OCI-LY1 (cell line): Measurements from ENCODE around the gene UQCC5.
"Not testable (repeated sequence)": the region's sequence is repeated elsewhere in the genome, so short reads cannot be mapped to it uniquely, and the experiment has no call there.

ENCODE experiments used
- H2AFZ ChIP-seq: fragments of 200-600 bp; sonication (generic), shearing (Covaris generic); 2 replicates; pipeline ENCODE4 v1.6.0; 2014; ENCODE audit warnings: antibody characterized with exemption, mild to moderate bottlenecking, low read length
- H3F3A ChIP-seq: fragments of 200-600 bp; sonication (generic), shearing (Covaris generic); 2 replicates; pipeline ENCODE4 v1.6.0; 2014; ENCODE audit warnings: mild to moderate bottlenecking, antibody characterized with exemption, low read length, moderate library complexity; ENCODE audit not compliant: insufficient read depth
- H3K27ac ChIP-seq: fragments of 200-600 bp; sonication (generic); 2 replicates; pipeline ENCODE4 v1.5.1; 2014; ENCODE audit warnings: low read length, mixed run types, mild to moderate bottlenecking, low read depth; ENCODE audit not compliant: poor library complexity, severe bottlenecking
- H3K27me3 ChIP-seq: fragments of 200-600 bp; sonication (generic); 2 replicates; pipeline ENCODE4 v1.6.0; 2014; ENCODE audit warnings: antibody characterized with exemption, mild to moderate bottlenecking, low read length, moderate library complexity; ENCODE audit not compliant: insufficient read depth
- H3K36me3 ChIP-seq: fragments of 200-600 bp; sonication (generic); 2 replicates; pipeline ENCODE4 v1.6.1; 2014; ENCODE audit warnings: mild to moderate bottlenecking, antibody characterized with exemption, low read length, moderate library complexity, mixed read lengths; ENCODE audit not compliant: insufficient read depth
- H3K4me1 ChIP-seq: fragments of 200-600 bp; sonication (generic); 2 replicates; pipeline ENCODE4 v1.5.1; 2014; ENCODE audit warnings: mild to moderate bottlenecking, low read length, moderate library complexity; ENCODE audit not compliant: insufficient read depth, severe bottlenecking
- H3K4me2 ChIP-seq: fragments of 200-600 bp; sonication (generic), shearing (Covaris generic); 2 replicates; pipeline ENCODE4 v1.6.1; 2014; ENCODE audit warnings: low read length
- H3K4me3 ChIP-seq: fragments of 200-600 bp; sonication (generic); 2 replicates; pipeline ENCODE4 v1.5.1; 2014; ENCODE audit warnings: low read length, low read depth, mild to moderate bottlenecking, mixed read lengths; ENCODE audit not compliant: poor library complexity, severe bottlenecking
- H3K79me2 ChIP-seq: fragments of 200-600 bp; shearing (Covaris generic); 2 replicates; pipeline ENCODE4 v1.6.1; 2016; ENCODE audit warnings: mixed run types, low read length, mixed read lengths; ENCODE audit not compliant: insufficient read depth
- H3K9ac ChIP-seq: fragments of 200-600 bp; sonication (generic), shearing (Covaris generic); 2 replicates; pipeline ENCODE4 v1.6.1; 2014; ENCODE audit warnings: mild to moderate bottlenecking, low read length, mixed read lengths
- H3K9me2 ChIP-seq: fragments of 200-600 bp; sonication (generic), shearing (Covaris generic); 2 replicates; pipeline ENCODE4 v1.6.1; 2014; ENCODE audit warnings: low read depth, mild to moderate bottlenecking, low read length, mixed read lengths
- H3K9me3 ChIP-seq: fragments of 200-600 bp; shearing (Covaris generic); 2 replicates; pipeline ENCODE4 v1.6.1; 2014; ENCODE audit warnings: low read length, mixed read lengths
- H4K20me1 ChIP-seq: fragments of 200-600 bp; sonication (generic), shearing (Covaris generic); 2 replicates; pipeline ENCODE4 v1.6.0; 2016; ENCODE audit warnings: mild to moderate bottlenecking, low read length; ENCODE audit not compliant: insufficient read depth
- CTCF ChIP-seq: fragments of 200-600 bp; sonication (generic), shearing (Covaris generic); IDR thresholded peaks from 2 replicates; pipeline ENCODE4 v1.5.1; 2017; ENCODE audit warnings: mild to moderate bottlenecking, antibody characterized with exemption, low read length, moderate library complexity, mixed read lengths
- EZH2 ChIP-seq: fragments of 200-600 bp; sonication (generic), shearing (Covaris generic); IDR thresholded peaks from 2 replicates; pipeline ENCODE4 v1.8.0; 2017; ENCODE audit warnings: borderline replicate concordance, mixed run types, mild to moderate bottlenecking, antibody characterized with exemption, low read length, moderate library complexity, mixed read lengths

UQCC5 gene

GRCh38 chr3:52525680-52526561, 10.5 kb upstream of the UQCC5 start:
- peaks cover 51% of the 10 kb centered on the region for H3K36me3 ChIP-seq
- no peaks in the 10 kb centered on the region for H4K20me1 ChIP-seq

GRCh38 chr3:52526671-52527038, 9.8 kb upstream of the UQCC5 start:
- not testable (repeated sequence) for H3K4me2 ChIP-seq, H2AFZ ChIP-seq, H3K27ac ChIP-seq, H3K27me3 ChIP-seq, H3K9me2 ChIP-seq, H3K4me3 ChIP-seq, H3K4me1 ChIP-seq, H3K9me3 ChIP-seq, H3K79me2 ChIP-seq, H3K9ac ChIP-seq, H4K20me1 ChIP-seq, H3F3A ChIP-seq
- H3K36me3 ChIP-seq = peaks cover 51% of the 10 kb centered on the region

More at GRCh38 chr3:52525680-52526561, 10.5 kb upstream of the UQCC5 start:
- Histone ChIP-seq H2AFZ (no peak overlapping the region), H3K27me3 (no peaks in the 10 kb centered on the region), H3K79me2 (no peaks in the 10 kb centered on the region), H3K4me1 (no peaks in the 10 kb centered on the region), H3F3A (no peaks in the 10 kb centered on the region), H3K9me3 (no peaks in the 10 kb centered on the region), H3K4me3 (no peak overlapping the region), H3K9ac (no peak overlapping the region), H3K27ac (no peak overlapping the region), H3K4me2 (no peak overlapping the region), H3K9me2 (no peaks in the 10 kb centered on the region)
- no peak for TF ChIP-seq CTCF
- no peak for TF ChIP-seq EZH2

- Histone ChIP-seq H3K36me3 (peaks cover 51% of the 10 kb centered on the region), H3K4me3 (no peak overlapping the region), H3F3A (no peaks in the 10 kb centered on the region), H3K79me2 (no peaks in the 10 kb centered on the region), H3K9ac (no peak overlapping the region), H3K27me3 (no peaks in the 10 kb centered on the region), H3K9me2 (no peaks in the 10 kb centered on the region), H2AFZ (no peak overlapping the region), H4K20me1 (no peaks in the 10 kb centered on the region), H3K9me3 (no peaks in the 10 kb centered on the region), H3K4me2 (no peak overlapping the region), H3K27ac (no peak overlapping the region), H3K4me1 (peaks cover 10% of the 10 kb centered on the region)
- TF ChIP-seq EZH2 (no peak), CTCF (no peak)
Observed at GRCh38 chr3:52527039-52527731, 9.2 kb upstream of the UQCC5 start.
